CD8-positive, alpha-beta memory T cell (primary cell): ENCODE measurements around the gene FBXW5. TPM values are rescaled to one million over a fixed set of nuclear protein-coding genes. Genes with fewer than 3 reads are reported as not detected.

ENCODE experiments used
- CTCF ChIA-PET: fragments of 350-600 bp; sonication (Branson Sonifier 250); formaldehyde crosslinking; loops from one replicate; lab custom pipeline; 2021; ENCODE audit warnings: antibody characterized with exemption; lab: Charles Lee
- POLR2A ChIA-PET: fragments of 350-600 bp; sonication (Branson Sonifier 250); formaldehyde crosslinking; loops from one replicate; lab custom pipeline; 2021; ENCODE audit warnings: antibody characterized with exemption; lab: Charles Lee
- DNase-seq, 5 donors: peaks; one replicate each; pipeline versions ENCODE4 v3.0.0 to v3.0.0-alpha.2; 2020 to 2022; ENCODE audit warnings: mixed read lengths in 1 of 5
- H3K27ac ChIP-seq: one replicate; pipeline ENCODE4 v1.7.0; 2013; ENCODE audit warnings: low read depth, mild to moderate bottlenecking, low read length, moderate library complexity
- H3K27me3 ChIP-seq: 2 replicates; pipeline ENCODE4 v1.7.0; 2013; ENCODE audit warnings: low read length, mild to moderate bottlenecking; ENCODE audit not compliant: insufficient read depth, poor library complexity, severe bottlenecking
- H3K36me3 ChIP-seq: 2 replicates; pipeline ENCODE4 v1.7.0; 2013; ENCODE audit warnings: mild to moderate bottlenecking, low read length, moderate library complexity; ENCODE audit not compliant: insufficient read depth
- H3K4me1 ChIP-seq: 2 replicates; pipeline ENCODE4 v1.7.0; 2013; ENCODE audit warnings: mild to moderate bottlenecking, low read length, moderate library complexity; ENCODE audit not compliant: insufficient read depth
- H3K4me3 ChIP-seq: 2 replicates; pipeline ENCODE4 v1.7.0; 2013; ENCODE audit warnings: mild to moderate bottlenecking, low read length
- H3K9me3 ChIP-seq: 2 replicates; pipeline ENCODE4 v1.7.0; 2013; ENCODE audit warnings: mild to moderate bottlenecking, low read length
- H3K27ac Mint-ChIP-seq, 8 donors: one replicate each; pipeline ENCODE4 v1.8.0; 2020 to 2021; ENCODE audit warnings: mixed read lengths in 8 of 8, mild to moderate bottlenecking in 6 of 8, inconsistent platforms in 3 of 8, moderate library complexity in 3 of 8
- H3K27me3 Mint-ChIP-seq, 2 donors: one replicate each; pipeline ENCODE4 v1.8.0; 2020 to 2021; ENCODE audit warnings: mixed read lengths in 2 of 2, mild to moderate bottlenecking in 1 of 2, moderate library complexity in 1 of 2
- H3K36me3 Mint-ChIP-seq, 3 donors: one replicate each; pipeline ENCODE4 v1.8.0; 2020 to 2021; ENCODE audit warnings: mixed read lengths in 3 of 3, inconsistent platforms in 1 of 3, mild to moderate bottlenecking in 1 of 3
- H3K4me1 Mint-ChIP-seq, 3 donors: one replicate each; pipeline ENCODE4 v1.8.0; 2020 to 2021; ENCODE audit warnings: mixed read lengths in 3 of 3, inconsistent platforms in 1 of 3, mild to moderate bottlenecking in 1 of 3
- H3K4me3 Mint-ChIP-seq, 7 donors: one replicate each; pipeline ENCODE4 v1.8.0; 2020 to 2021; ENCODE audit warnings: mixed read lengths in 7 of 7, mild to moderate bottlenecking in 6 of 7, moderate library complexity in 4 of 7, inconsistent platforms in 2 of 7
- H3K9me3 Mint-ChIP-seq, 5 donors: one replicate each; pipeline ENCODE4 v1.8.0; 2020 to 2022; ENCODE audit warnings: mixed read lengths in 5 of 5, mild to moderate bottlenecking in 3 of 5, moderate library complexity in 2 of 5, inconsistent platforms in 1 of 5
- polyA plus RNA-seq: library from polyadenylated mRNA; unstranded; fragments of 300-500 nt; fragmentation: Illumina TruSeq; gene quantifications from one replicate; pipeline ENCODE4 v1.2.3, GENCODE V29; 2021
- total RNA-seq, 2 experiments: library from RNA; stranded (reverse); gene quantifications; one replicate each; pipeline ENCODE4 v1.2.3, GENCODE V29; 2021

Gene FBXW5
- total and polyA plus RNA-seq, 3 experiments from 2014 or later = 104 to 163 (median 105) TPM

GRCh38 chr9:136958898-136959850 is 14.6 kb upstream of the FBXW5 start:
- peaks cover 0 to 12% (median 0%) of the 10 kb centered on the region in 3 donors for H3K36me3 Mint-ChIP-seq
- no peak for DNase-seq
- peak overlapping the region in 7 of 8 donors; percentile 45 to 98 (median 77) for H3K27ac Mint-ChIP-seq
- Histone ChIP-seq H3K9me3 (no peaks in the 10 kb centered on the region), H3K27me3 (no peaks in the 10 kb centered on the region), H3K36me3 (no peaks in the 10 kb centered on the region), H3K27ac (peak overlapping the region; percentile 16), H3K4me1 (peaks cover 33% of the 10 kb centered on the region), H3K4me3 (no peak overlapping the region)
- peak overlapping the region in 2 of 7 donors; percentile 32 to 72 for H3K4me3 Mint-ChIP-seq
- peaks cover 30 to 79% (median 31%) of the 10 kb centered on the region in 3 donors for H3K4me1 Mint-ChIP-seq
- POLR2A ChIA-PET = interaction anchor here (0.5 to 1.4 kb wide), 7 partner anchors 8 to 76 kb away, joined by 3 to 11 read pairs (median 7); partner anchors contain the start of gene PAXX
- CTCF ChIA-PET = interaction anchor here (0.9 to 2.6 kb wide), 8 partner anchors 8 to 88 kb away, joined by 3 to 13 read pairs (median 4); partner anchors contain the start of genes ABCA2 and C8G
- peaks cover 0 to 5% (median 2%) of the 10 kb centered on the region in 5 donors for H3K9me3 Mint-ChIP-seq
- no peaks in the 10 kb centered on the region for H3K27me3 Mint-ChIP-seq

GRCh38 chr9:136958473-136958872 is 13.9 kb upstream of the FBXW5 start:
- Mint-ChIP-seq H3K4me1 (peaks cover 30 to 77% (median 31%) of the 10 kb centered on the region in 3 donors), H3K36me3 (peaks cover 0 to 12% (median 0%) of the 10 kb centered on the region in 3 donors), H3K4me3 (no peak overlapping the region), H3K27ac (peak overlapping the region in 6 of 8 donors; percentile 26 to 89 (median 62)), H3K9me3 (peaks cover 0 to 5% (median 2%) of the 10 kb centered on the region in 5 donors), H3K27me3 (no peaks in the 10 kb centered on the region)
- no peaks in the 10 kb centered on the region for H3K27me3 ChIP-seq
- no peak overlapping the region for H3K27ac ChIP-seq
- H3K36me3 ChIP-seq = no peaks in the 10 kb centered on the region
- H3K4me1 ChIP-seq = peaks cover 33% of the 10 kb centered on the region
- no peaks in the 10 kb centered on the region for H3K9me3 ChIP-seq
- CTCF ChIA-PET = interaction anchor here (0.9 to 2.6 kb wide), 4 partner anchors 10 to 89 kb away, joined by 3 to 9 read pairs (median 4); partner anchors contain the start of gene C8G
- POLR2A ChIA-PET = no interaction called here
- H3K4me3 ChIP-seq = no peak overlapping the region
- no peak for DNase-seq

- H3K27me3 Mint-ChIP-seq = no peaks in the 10 kb centered on the region
- POLR2A ChIA-PET = no interaction called here
- Histone ChIP-seq H3K27me3 (no peaks in the 10 kb centered on the region), H3K36me3 (no peaks in the 10 kb centered on the region), H3K27ac (no peak overlapping the region), H3K4me3 (no peak overlapping the region), H3K9me3 (no peaks in the 10 kb centered on the region), H3K4me1 (peaks cover 30% of the 10 kb centered on the region)
- H3K36me3 Mint-ChIP-seq = peaks cover 0 to 12% (median 0%) of the 10 kb centered on the region in 3 donors
- DNase-seq = no peak
- CTCF ChIA-PET = interaction anchor here (0.9 to 1.2 kb wide), 3 partner anchors 13 to 89 kb away, joined by 3 to 5 read pairs (median 3); partner anchors contain the start of gene C8G
- H3K4me1 Mint-ChIP-seq = peaks cover 26 to 71% (median 26%) of the 10 kb centered on the region in 3 donors
- peaks cover 0 to 5% (median 2%) of the 10 kb centered on the region in 5 donors for H3K9me3 Mint-ChIP-seq
- H3K4me3 Mint-ChIP-seq = peak overlapping the region in 2 of 7 donors; percentile 44 to 48
- H3K27ac Mint-ChIP-seq = peak overlapping the region in 5 of 8 donors; percentile 32 to 89 (median 83)
These were observed 13.4 kb upstream of the FBXW5 start for GRCh38 chr9:136957901-136958300.

GRCh38 chr9:136957461-136957860 is 12.9 kb upstream of the FBXW5 start:
- H3K4me3 ChIP-seq = no peak overlapping the region
- no peaks in the 10 kb centered on the region for H3K36me3 ChIP-seq
- Mint-ChIP-seq H3K27ac (peak overlapping the region in 2 of 8 donors; percentile 33 to 74), H3K27me3 (no peaks in the 10 kb centered on the region), H3K36me3 (peaks cover 0 to 12% (median 0%) of the 10 kb centered on the region in 3 donors), H3K4me1 (peaks cover 21 to 67% (median 22%) of the 10 kb centered on the region in 3 donors), H3K9me3 (peaks cover 0 to 5% (median 2%) of the 10 kb centered on the region in 5 donors), H3K4me3 (no peak overlapping the region)
- no peaks in the 10 kb centered on the region for H3K9me3 ChIP-seq
- DNase-seq = no peak
- POLR2A ChIA-PET = no interaction called here
- no peaks in the 10 kb centered on the region for H3K27me3 ChIP-seq
- H3K27ac ChIP-seq = no peak overlapping the region
- CTCF ChIA-PET = interaction anchor here (1.2 kb wide), 1 partner anchor 90 kb away, joined by 3 read pairs; no protein-coding TSS in a partner anchor
- H3K4me1 ChIP-seq = peaks cover 25% of the 10 kb centered on the region

- no peak for DNase-seq
- Histone ChIP-seq H3K9me3 (no peaks in the 10 kb centered on the region), H3K4me1 (peaks cover 21% of the 10 kb centered on the region), H3K4me3 (no peak overlapping the region), H3K27me3 (no peaks in the 10 kb centered on the region), H3K27ac (no peak overlapping the region), H3K36me3 (no peaks in the 10 kb centered on the region)
- Mint-ChIP-seq H3K9me3 (peaks cover 0 to 5% (median 2%) of the 10 kb centered on the region in 5 donors), H3K4me3 (peak overlapping the region in 3 of 7 donors; percentile 25 to 55 (median 54)), H3K4me1 (peaks cover 21 to 58% (median 22%) of the 10 kb centered on the region in 3 donors), H3K36me3 (peaks cover 0 to 12% (median 0%) of the 10 kb centered on the region in 3 donors), H3K27me3 (no peaks in the 10 kb centered on the region), H3K27ac (peak overlapping the region in 3 of 8 donors; percentile 33 to 73 (median 46))
- ChIA-PET POLR2A (no interaction called here), CTCF (no interaction called here)
These were observed 12.1 kb upstream of the FBXW5 start for GRCh38 chr9:136956604-136957003.

- H3K4me3 Mint-ChIP-seq = no peak overlapping the region
- no peaks in the 10 kb centered on the region for H3K36me3 ChIP-seq
- H3K27me3 ChIP-seq = no peaks in the 10 kb centered on the region
- peaks cover 0 to 5% (median 2%) of the 10 kb centered on the region in 5 donors for H3K9me3 Mint-ChIP-seq
- ChIA-PET CTCF (no interaction called here), POLR2A (interaction anchor here (0.5 kb wide), 1 partner anchor 111 kb away, joined by 3 read pairs; no protein-coding TSS in a partner anchor)
- no peaks in the 10 kb centered on the region for H3K27me3 Mint-ChIP-seq
- peaks cover 17% of the 10 kb centered on the region for H3K4me1 ChIP-seq
- H3K9me3 ChIP-seq = no peaks in the 10 kb centered on the region
- peaks cover 20 to 55% (median 20%) of the 10 kb centered on the region in 3 donors for H3K4me1 Mint-ChIP-seq
- no peak overlapping the region for H3K27ac Mint-ChIP-seq
- DNase-seq = no peak
- peaks cover 0 to 12% (median 0%) of the 10 kb centered on the region in 3 donors for H3K36me3 Mint-ChIP-seq
- H3K4me3 ChIP-seq = no peak overlapping the region
- H3K27ac ChIP-seq = no peak overlapping the region
These were observed 11.4 kb upstream of the FBXW5 start for GRCh38 chr9:136955943-136956335.

- Mint-ChIP-seq H3K36me3 (peaks cover 0 to 12% (median 0%) of the 10 kb centered on the region in 3 donors), H3K27ac (peak overlapping the region in 1 of 8 donors; percentile 56), H3K27me3 (no peaks in the 10 kb centered on the region), H3K4me1 (peaks cover 14 to 55% (median 17%) of the 10 kb centered on the region in 3 donors), H3K4me3 (no peak overlapping the region), H3K9me3 (peaks cover 0 to 5% (median 2%) of the 10 kb centered on the region in 5 donors)
- DNase-seq = no peak
- ChIA-PET CTCF (interaction anchor here (1.1 to 1.8 kb wide), 2 partner anchors 73 to 113 kb away, joined by 3 to 5 read pairs; partner anchors contain the start of genes ABCA2 and AJM1), POLR2A (interaction anchor here (0.5 kb wide), 1 partner anchor 112 kb away, joined by 3 read pairs; no protein-coding TSS in a partner anchor)
- peaks cover 17% of the 10 kb centered on the region for H3K4me1 ChIP-seq
- H3K4me3 ChIP-seq = no peak overlapping the region
- no peaks in the 10 kb centered on the region for H3K36me3 ChIP-seq
- no peak overlapping the region for H3K27ac ChIP-seq
- H3K9me3 ChIP-seq = no peaks in the 10 kb centered on the region
- H3K27me3 ChIP-seq = no peaks in the 10 kb centered on the region
These were observed 10.8 kb upstream of the FBXW5 start for GRCh38 chr9:136955202-136955942.
